Activated CD4-positive, alpha-beta T cell treated with anti-CD3 and anti-CD28 coated beads, Interleukin-2, amount 50 U/mL, for 16 hours (primary cell): ENCODE results near the gene PPFIBP2.

Source experiments
- DNase-seq: peaks from one replicate; pipeline ENCODE4 v3.0.0-alpha.2; 2020

The PPFIBP2 gene

GRCh38 chr11:7513234-7514098 is at the start of gene PPFIBP2:
PPFIBP2 (plus strand) TSS chr11:7513999; CDS start chr11:7549476, 35,477 bp downstream.
- DNase-seq, result peak; percentile 77

- DNase-seq, result peak; percentile 1
Measured at GRCh38 chr11:7467652-7468051, 46.1 kb upstream of the PPFIBP2 start.

GRCh38 chr11:7469351-7469865 is 44.4 kb upstream of the PPFIBP2 start:
- DNase-seq, result no peak

- DNase-seq, result no peak
Measured at GRCh38 chr11:7471071-7471470, 42.7 kb upstream of the PPFIBP2 start.

- no peak for DNase-seq
Measured at GRCh38 chr11:7473717-7474116, 40.1 kb upstream of the PPFIBP2 start.

- DNase-seq, result no peak
Measured at GRCh38 chr11:7480113-7480512, 33.7 kb upstream of the PPFIBP2 start.

- no peak for DNase-seq
Measured at GRCh38 chr11:7484131-7484530, 29.7 kb upstream of the PPFIBP2 start.

GRCh38 chr11:7484645-7485044 is 29.2 kb upstream of the PPFIBP2 start:
- DNase-seq, result no peak

- DNase-seq, result no peak
Measured at GRCh38 chr11:7485186-7486097, 28.4 kb upstream of the PPFIBP2 start, which contains the start of gene OLFML1. OLFML1 (plus strand) TSS chr11:7485506; CDS start chr11:7485876, 370 bp downstream.

- DNase-seq, result no peak
Measured at GRCh38 chr11:7486098-7486780, 27.6 kb upstream of the PPFIBP2 start.

GRCh38 chr11:7486781-7487140 is 27.0 kb upstream of the PPFIBP2 start:
- DNase-seq, result no peak

- DNase-seq, result no peak
Measured at GRCh38 chr11:7487360-7487759, 26.4 kb upstream of the PPFIBP2 start.

GRCh38 chr11:7488681-7489080 is 25.1 kb upstream of the PPFIBP2 start:
- DNase-seq, result no peak

GRCh38 chr11:7489376-7489775 is 24.4 kb upstream of the PPFIBP2 start:
- DNase-seq, result no peak

- DNase-seq, result no peak
Measured at GRCh38 chr11:7490054-7490453, 23.7 kb upstream of the PPFIBP2 start.

GRCh38 chr11:7490535-7490934 is 23.3 kb upstream of the PPFIBP2 start:
- DNase-seq, result no peak

GRCh38 chr11:7492253-7492652 is 21.5 kb upstream of the PPFIBP2 start:
- no peak for DNase-seq

- DNase-seq, result no peak
Measured at GRCh38 chr11:7493670-7494069, 20.1 kb upstream of the PPFIBP2 start.

- DNase-seq, result no peak
Measured at GRCh38 chr11:7494086-7494745, 19.6 kb upstream of the PPFIBP2 start.

- no peak for DNase-seq
Measured at GRCh38 chr11:7495882-7496551, 17.8 kb upstream of the PPFIBP2 start.

GRCh38 chr11:7498193-7498592 is 15.6 kb upstream of the PPFIBP2 start:
- DNase-seq, result no peak

GRCh38 chr11:7499081-7499480 is 14.7 kb upstream of the PPFIBP2 start:
- DNase-seq, result no peak
